ENCODE results near the gene SDHAF2.

DNA sequence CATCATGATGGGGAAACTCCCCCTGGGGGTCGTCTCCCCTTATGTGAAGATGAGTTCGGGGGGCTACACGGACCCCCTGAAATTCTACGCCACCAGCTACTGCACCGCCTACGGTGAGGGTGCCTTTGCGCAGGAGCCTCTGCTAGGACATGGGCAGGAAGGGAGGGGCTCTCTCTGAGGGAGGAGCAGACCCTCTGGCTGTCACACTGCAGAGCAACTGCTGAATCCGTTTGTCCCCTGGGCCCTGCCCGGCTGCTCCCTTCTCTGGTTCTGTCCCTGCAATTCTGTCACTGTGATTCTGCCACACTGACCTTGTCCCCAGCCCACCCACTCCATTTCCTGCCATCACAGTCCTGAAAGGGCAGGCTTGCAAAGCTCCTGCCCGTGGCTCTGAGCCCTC lies 51.9 kb downstream of the SDHAF2 start:
- TF ChIP-seq POLR2AphosphoS5 (IDR thresholded peaks at IDR 0.05; ENCODE audit: low read depth, low read length) (no peak), POLR2A (IDR thresholded peaks at IDR 0.05; ENCODE audit: low read depth, low read length) (no peak), TAF1 (IDR thresholded peaks at IDR 0.05; ENCODE audit: low read depth, low read length) (no peak)

Measured in GM12891 (cell line).